B cell (primary cell): Measurements from ENCODE around the gene BICDL2. TPM values are rescaled to one million over a fixed set of nuclear protein-coding genes. Genes with fewer than 3 reads are reported as not detected.

ENCODE experiments used
- ATAC-seq: fragments of 200-7000 bp; cut with Tn5 transposase; one replicate; pipeline ENCODE4 v1.10.0; 2021; ENCODE audit warnings: low read depth, mild to moderate bottlenecking, moderate number of reproducible peaks, moderate library complexity
- CTCF ChIA-PET: fragments of 350-600 bp; sonication (Branson Sonifier 250); formaldehyde crosslinking; loops from one replicate; lab custom pipeline; 2021; ENCODE audit warnings: antibody characterized with exemption, inconsistent platforms; lab: Charles Lee
- POLR2A ChIA-PET: fragments of 350-600 bp; sonication (Branson Sonifier 250); formaldehyde crosslinking; loops from one replicate; lab custom pipeline; 2021; ENCODE audit warnings: antibody characterized with exemption; lab: Charles Lee
- DNase-seq: peaks from one replicate; pipeline ENCODE4 v3.0.0; 2013
- H2AFZ ChIP-seq: 2 replicates; pipeline ENCODE4 v1.6.1; 2012; ENCODE audit warnings: mild to moderate bottlenecking, low read depth, low read length; ENCODE audit not compliant: insufficient read depth, poor library complexity, severe bottlenecking
- H3K27ac ChIP-seq, 2 donors: 1 replicate in 1 of 2; 2 replicates in 1 of 2; pipeline ENCODE4 v1.5.1; 2012 to 2013; ENCODE audit warnings: low read length in 2 of 2, mild to moderate bottlenecking in 2 of 2, moderate library complexity in 1 of 2
- H3K27me3 ChIP-seq, 4 experiments: fragments of 200-600 bp in 1 of 4; sonication (generic) in 1 of 4; replicated peaks in 1 of 4; 1 replicate in 2 of 4; 2 replicates in 2 of 4; pipeline versions ENCODE4 v1.6.1 to v1.7.0; 2013 to 2016; ENCODE audit warnings: low read length in 3 of 4, mild to moderate bottlenecking in 2 of 4, mixed read lengths in 1 of 4, moderate library complexity in 1 of 4; ENCODE audit not compliant: insufficient read depth in 4 of 4, control insufficient read depth in 3 of 4; ENCODE audit errors: control extremely low read depth in 1 of 4
- H3K36me3 ChIP-seq, 2 experiments: replicated peaks in 1 of 2; 1 replicate in 1 of 2; 2 replicates in 1 of 2; pipeline versions ENCODE4 v1.6.1 to v1.7.1; 2013; ENCODE audit warnings: low read length in 1 of 2; ENCODE audit not compliant: insufficient read depth in 2 of 2, control insufficient read depth in 1 of 2; ENCODE audit errors: control extremely low read depth in 1 of 2, extremely low read depth in 1 of 2
- H3K4me1 ChIP-seq, 2 donors: fragments of 200-600 bp in 1 of 2; sonication (generic) in 1 of 2; 1 replicate in 1 of 2; 2 replicates in 1 of 2; pipeline versions ENCODE4 v1.5.1 to v1.6.1; 2013 to 2017; ENCODE audit warnings: low read length in 2 of 2; ENCODE audit not compliant: control insufficient read depth in 2 of 2, insufficient read depth in 2 of 2
- H3K4me2 ChIP-seq: replicated peaks from 2 replicates; pipeline ENCODE3; 2012; ENCODE audit warnings: mild to moderate bottlenecking, low read depth, low read length; ENCODE audit not compliant: poor library complexity, severe bottlenecking
- H3K4me3 ChIP-seq, 5 experiments: fragments of 200-600 bp in 1 of 5; sonication (generic) in 1 of 5; 1 replicate in 3 of 5; 2 replicates in 2 of 5; pipeline versions ENCODE4 v1.5.1 to v1.7.0; 2011 to 2016; ENCODE audit warnings: low read length in 4 of 5, mild to moderate bottlenecking in 4 of 5, low read depth in 2 of 5, control low read depth in 1 of 5, moderate library complexity in 1 of 5; ENCODE audit not compliant: insufficient read depth in 1 of 5; ENCODE audit errors: control extremely low read depth in 1 of 5, extremely low read depth in 1 of 5
- H3K79me2 ChIP-seq: fragments of 200-600 bp; sonication (generic); one replicate; pipeline ENCODE4 v1.6.0; 2016; ENCODE audit warnings: low read length; ENCODE audit not compliant: control insufficient read depth, insufficient read depth
- H3K9ac ChIP-seq: fragments of 200-600 bp; sonication (generic); 2 replicates; pipeline ENCODE4 v1.6.1; 2017; ENCODE audit warnings: mild to moderate bottlenecking, low read length, moderate library complexity
- H3K9me3 ChIP-seq, 3 donors: one replicate each; pipeline versions ENCODE4 v1.6.1 to v1.7.1; 2013; ENCODE audit warnings: low read length in 2 of 3; ENCODE audit not compliant: control insufficient read depth in 2 of 3, insufficient read depth in 1 of 3; ENCODE audit errors: control extremely low read depth in 1 of 3
- H4K20me1 ChIP-seq: 2 replicates; pipeline ENCODE4 v1.6.0; 2012; ENCODE audit warnings: mild to moderate bottlenecking, low read length; ENCODE audit not compliant: insufficient read depth, control insufficient read depth, poor library complexity, severe bottlenecking
- H3K27ac Mint-ChIP-seq: one replicate; pipeline ENCODE4 v1.8.0; 2021; ENCODE audit warnings: mixed read lengths
- H3K27me3 Mint-ChIP-seq: one replicate; pipeline ENCODE4 v1.8.0; 2021; ENCODE audit warnings: mixed read lengths
- H3K4me1 Mint-ChIP-seq: one replicate; pipeline ENCODE4 v1.8.0; 2021; ENCODE audit warnings: mixed read lengths
- H3K4me3 Mint-ChIP-seq: one replicate; pipeline ENCODE4 v1.8.0; 2021; ENCODE audit warnings: mixed read lengths
- H3K9me3 Mint-ChIP-seq: one replicate; pipeline ENCODE4 v1.8.0; 2022; ENCODE audit warnings: mixed read lengths; ENCODE audit not compliant: insufficient read depth
- CTCF ChIP-seq: fragments of 200-600 bp; IDR thresholded peaks from one replicate; pipeline ENCODE4 v1.8.0; 2022; ENCODE audit warnings: antibody characterized with exemption, mild to moderate bottlenecking
- EZH2 ChIP-seq: IDR thresholded peaks from 2 replicates; pipeline ENCODE4 v1.6.1; 2012; ENCODE audit warnings: borderline replicate concordance, low read depth, mild to moderate bottlenecking, moderate library complexity, low read length; ENCODE audit not compliant: insufficient read depth, poor library complexity, severe bottlenecking
- WGBS: methylation state at CpG from one replicate; pipeline ENCODE4 v1.1.5; 2013; ENCODE audit warnings: missing lambda C conversion rate; ENCODE audit not compliant: insufficient coverage; 5-methylcytosine and 5-hydroxymethylcytosine counted together
- intact Hi-C: fragments of 100-400 bp; cut with micrococcal nuclease; formaldehyde crosslinking; loops from one replicate; pipeline ENCODE4 v1.10.0; 2022
- polyA plus RNA-seq: library from polyadenylated mRNA; depleted of rRNA; stranded (reverse); fragments of >200 nt; gene quantifications from 2 replicates; pipeline ENCODE4 v1.2.3, GENCODE V29; 2012
- total RNA-seq, 2 donors: library from RNA; stranded (reverse); fragments of 120-200 nt in 1 of 2; gene quantifications; 1 replicate in 1 of 2; 2 replicates in 1 of 2; pipeline versions ENCODE4 v1.2.3 to v1.2.4, GENCODE V29; 2013 to 2022

BICDL2 gene
- total and polyA plus RNA-seq, 2 donors (not counting 1 experiment from before 2014, with no cell fraction given), result 0.20 TPM; not detected in 1

GRCh38 chr16:3065742-3066439, 29.1 kb upstream of the BICDL2 start:
- Mint-ChIP-seq H3K4me3 (no peak overlapping the region), H3K4me1 (peaks cover 4% of the 10 kb centered on the region), H3K27me3 (no peaks in the 10 kb centered on the region), H3K9me3 (no peaks in the 10 kb centered on the region), H3K27ac (peak overlapping the region; percentile 59)
- 97% methylated on average over 26 of the region's 26 CpGs for WGBS
- Histone ChIP-seq H3K79me2 (no peaks in the 10 kb centered on the region), H3K27me3 (no peaks in the 10 kb centered on the region), H2AFZ (no peak overlapping the region), H3K9ac (no peak overlapping the region), H3K36me3 (no peaks in the 10 kb centered on the region), H3K4me3 (no peak overlapping the region), H3K27ac (no peak overlapping the region), H3K4me2 (no peak overlapping the region), H4K20me1 (no peaks in the 10 kb centered on the region), H3K4me1 (peaks cover 3 to 4% of the 10 kb centered on the region in 2 donors), H3K9me3 (no peaks in the 10 kb centered on the region)
- POLR2A ChIA-PET, result interaction anchor here (0.6 kb wide), 1 partner anchor 41 kb away, joined by 6 read pairs; no protein-coding TSS in a partner anchor
- ATAC-seq (no peak), DNase-seq (no peak)
- TF ChIP-seq CTCF (no peak), EZH2 (no peak)
- intact Hi-C loops, result no loop called here
- CTCF ChIA-PET, result interaction anchor here (5.0 kb wide), 1 partner anchor 62 kb away, joined by 38 read pairs; no protein-coding TSS in a partner anchor
